ENCODE data around the gene ANXA8.

- TF ChIP-seq EZH2phosphoT487 (IDR thresholded peaks at IDR 0.05; ENCODE audit: low read depth, severe bottlenecking, unreplicated experiment) (no peak), CTCF (IDR thresholded peaks at IDR 0.05; ENCODE audit: poor library complexity) (no peak), EZH2 (IDR thresholded peaks at IDR 0.05; ENCODE audit: borderline replicate concordance) (no peak)
Observed at GRCh38 chr10:47421057-47421952, 62.6 kb downstream of the ANXA8 start.
